Urothelium cell line (cell line): ENCODE measurements around the gene UBA6.
"Not testable (repeated sequence)": the region's sequence is repeated elsewhere in the genome, so short reads cannot be mapped to it uniquely, and the experiment has no call there.

Source experiments
- DNase-seq: peaks from one replicate; pipeline ENCODE4 v3.0.0; 2011; ENCODE audit warnings: low spot score, mixed read lengths
- FAIRE-seq: peaks from 2 replicates; lab custom pipeline; 2011; peaks lifted over from hg19 to GRCh38; lab: Jason Lieb, UNC

The UBA6 gene

GRCh38 chr4:67700738-67701516 lies at the start of gene UBA6:
UBA6 (minus strand) TSS chr4:67701155; CDS start chr4:67701119, 36 bp downstream.
- DNase-seq (peak; percentile 99), FAIRE-seq (peak; percentile 94)

- no peak for DNase-seq
- no peak for FAIRE-seq
These were observed 49.7 kb upstream of the UBA6 start for GRCh38 chr4:67750691-67751090.

GRCh38 chr4:67749286-67749685 lies 48.3 kb upstream of the UBA6 start:
- no peak for DNase-seq
- no peak for FAIRE-seq

GRCh38 chr4:67746797-67747495 lies 46.0 kb upstream of the UBA6 start:
- no peak for FAIRE-seq
- DNase-seq, result peak; percentile 23

- no peak for FAIRE-seq
- no peak for DNase-seq
These were observed 43.8 kb upstream of the UBA6 start for GRCh38 chr4:67744561-67745283.

GRCh38 chr4:67743194-67743593 lies 42.2 kb upstream of the UBA6 start:
- FAIRE-seq, result no peak

GRCh38 chr4:67736262-67736661 lies 35.3 kb upstream of the UBA6 start:
- FAIRE-seq (no peak), DNase-seq (no peak)

More at GRCh38 chr4:67743194-67743593, 42.2 kb upstream of the UBA6 start:
- no peak for DNase-seq

GRCh38 chr4:67735325-67735724 lies 34.4 kb upstream of the UBA6 start:
- DNase-seq (no peak), FAIRE-seq (no peak)

- not testable (repeated sequence) for FAIRE-seq, DNase-seq
These were observed 29.6 kb upstream of the UBA6 start for GRCh38 chr4:67730511-67730910.

GRCh38 chr4:67727124-67727850 lies 26.3 kb upstream of the UBA6 start:
- DNase-seq (no peak), FAIRE-seq (peak; percentile 35)

- FAIRE-seq, result no peak
- no peak for DNase-seq
These were observed 25.0 kb upstream of the UBA6 start for GRCh38 chr4:67725981-67726380.

GRCh38 chr4:67725132-67725531 lies 24.2 kb upstream of the UBA6 start:
- FAIRE-seq, result no peak
- no peak for DNase-seq

GRCh38 chr4:67723949-67724348 lies 23.0 kb upstream of the UBA6 start:
- DNase-seq (no peak), FAIRE-seq (no peak)

GRCh38 chr4:67723341-67723740 lies 22.4 kb upstream of the UBA6 start:
- FAIRE-seq (no peak), DNase-seq (no peak)

GRCh38 chr4:67721770-67722597 lies 21.0 kb upstream of the UBA6 start:
- peak; percentile 5 for FAIRE-seq
- DNase-seq, result peak; percentile 44

GRCh38 chr4:67721315-67721769 lies 20.4 kb upstream of the UBA6 start:
- FAIRE-seq (no peak), DNase-seq (no peak)

GRCh38 chr4:67719953-67720617 lies 19.1 kb upstream of the UBA6 start:
- FAIRE-seq (peak; percentile 50), DNase-seq (no peak)

- no peak for FAIRE-seq
- no peak for DNase-seq
These were observed 17.9 kb upstream of the UBA6 start for GRCh38 chr4:67718848-67719247.

GRCh38 chr4:67717586-67717985 lies 16.6 kb upstream of the UBA6 start:
- no peak for FAIRE-seq
- no peak for DNase-seq
